Gastrocnemius medialis (tissue), 4 donors: Measurements from ENCODE around the gene PLGLB2. TPM values are rescaled to one million over a fixed set of nuclear protein-coding genes. Genes with fewer than 3 reads are reported as not detected.
"Not testable (repeated sequence)": the region's sequence is repeated elsewhere in the genome, so short reads cannot be mapped to it uniquely, and the experiment has no call there.

Experiments
- ATAC-seq, 2 donors: fragments of 150-250 bp; one replicate each; pipeline ENCODE4 v1.9.1; 2016
- DNase-seq, 2 donors: peaks; one replicate each; pipeline ENCODE4 v3.0.0-alpha.2; 2019
- H3K27ac ChIP-seq, 4 donors: fragments of 200-600 bp; sonication (generic); 1 replicate in 1 of 4; 2 replicates in 3 of 4; pipeline ENCODE4 v1.5.1; 2016 to 2018; ENCODE audit warnings: mild to moderate bottlenecking in 2 of 4, moderate library complexity in 1 of 4
- H3K27me3 ChIP-seq, 3 donors: fragments of 200-600 bp; sonication (generic) in 2 of 3; 1 replicate in 1 of 3; 2 replicates in 2 of 3; pipeline versions ENCODE4 v1.5.1 to v1.6.0; 2016 to 2019; ENCODE audit warnings: mild to moderate bottlenecking in 1 of 3, moderate library complexity in 1 of 3
- H3K36me3 ChIP-seq, 2 donors: fragments of 200-600 bp; sonication (generic) in 1 of 2; one replicate each; pipeline ENCODE4 v1.5.1; 2017 to 2018
- H3K4me1 ChIP-seq, 2 donors: fragments of 200-600 bp; sonication (generic) in 1 of 2; one replicate each; pipeline ENCODE4 v1.5.1; 2016 to 2017; ENCODE audit warnings: mild to moderate bottlenecking in 2 of 2
- H3K4me3 ChIP-seq, 4 donors: fragments of 200-600 bp; sonication (generic) in 3 of 4; 1 replicate in 1 of 4; 2 replicates in 3 of 4; pipeline ENCODE4 v1.5.1; 2016 to 2019; ENCODE audit warnings: mild to moderate bottlenecking in 2 of 4
- H3K9me3 ChIP-seq, 3 donors: fragments of 200-600 bp; sonication (generic) in 2 of 3; 1 replicate in 1 of 3; 2 replicates in 2 of 3; pipeline ENCODE4 v1.5.1; 2016 to 2019
- in situ Hi-C, 4 donors: fragments of 200-750 bp; cut with MboI; loops; one replicate each; pipeline versions ENCODE4 v1.15.0 to v1.8.0; 2017; ENCODE audit warnings: low sequenced_read_pairs in 4 of 4
- intact Hi-C: fragments of 100-400 bp; cut with DNase I; formaldehyde crosslinking; loops from one replicate; pipeline ENCODE4 v1.15.1; 2023; ENCODE audit warnings: low total_unique reads
- total RNA-seq, 4 donors: library from RNA; depleted of rRNA; stranded (reverse); fragments of >200 nt; gene quantifications; one replicate each; pipeline versions ENCODE4 v1.1.0 to v1.2.3, GENCODE V29; 2016

Gene PLGLB2
- 1 to 10 TPM in 3 of 4 donors, under 1 TPM in 1; 0.81 to 6.6 (median 2.6) TPM for total RNA-seq

DNA sequence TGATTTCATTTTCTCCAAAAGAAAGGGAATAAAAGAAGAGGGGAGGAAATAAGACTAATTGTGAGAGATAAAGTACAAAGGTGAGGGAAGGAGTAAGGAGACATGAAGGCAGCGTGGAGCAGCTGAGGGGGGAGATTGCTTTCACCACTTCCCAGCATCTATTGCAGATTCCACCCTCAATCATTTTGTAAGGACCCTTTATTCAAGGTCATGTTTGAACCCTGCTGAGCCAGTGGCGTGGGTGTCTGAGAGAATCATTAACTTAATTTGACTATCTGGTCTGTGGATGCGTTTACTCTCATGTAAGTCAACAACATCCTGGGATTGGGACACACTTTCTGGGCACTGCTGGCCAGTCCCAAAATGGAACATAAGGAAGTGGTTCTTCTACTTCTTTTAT is at the start of gene PLGLB2:
Gene PLGLB2, plus strand, starts transcription at position 297 of the 400 bp plus-strand sequence. Its CDS starts 67 bp downstream, at position 364.
- in situ Hi-C loops, H3K36me3 ChIP-seq, intact Hi-C loops, DNase-seq, H3K27me3 ChIP-seq, H3K9me3 ChIP-seq, ATAC-seq, H3K4me1 ChIP-seq, H3K27ac ChIP-seq, H3K4me3 ChIP-seq: not testable (repeated sequence)

DNA sequence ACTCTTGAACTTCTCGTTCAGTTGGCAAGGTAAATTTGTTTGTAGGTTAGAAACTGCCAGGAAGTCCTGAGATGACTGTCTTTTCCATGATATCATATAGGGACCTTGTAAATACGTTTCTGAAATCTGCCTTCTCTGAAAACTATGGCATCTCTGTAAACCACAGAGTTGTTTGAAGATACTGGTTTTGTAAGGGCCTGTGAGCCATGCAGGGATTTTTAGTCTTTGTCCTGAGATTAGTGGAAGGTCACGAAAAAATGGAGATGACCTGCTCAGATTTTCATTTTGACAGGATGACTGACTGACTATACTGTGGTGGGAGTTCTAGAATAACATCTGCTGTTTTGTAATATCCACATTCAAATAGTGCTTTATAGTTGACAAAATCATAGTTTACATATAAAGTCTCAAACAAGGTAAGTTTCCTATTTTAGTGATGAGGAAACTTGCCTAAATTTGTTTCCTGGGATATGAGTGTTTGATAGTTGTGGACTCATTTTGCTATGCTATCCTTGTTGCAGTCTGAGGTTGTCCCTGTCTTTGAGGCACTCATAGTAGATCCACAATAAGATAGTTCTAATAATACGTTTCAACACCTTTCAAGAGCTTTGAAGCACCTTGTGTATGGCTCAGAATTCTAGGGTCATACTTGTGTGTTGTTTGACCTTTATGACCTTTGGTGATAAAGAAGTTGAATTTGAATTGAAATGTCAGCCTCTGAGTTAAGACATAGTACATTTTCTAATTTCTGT is 43.1 kb upstream of the PLGLB2 start:
- DNase-seq, ATAC-seq, H3K27ac ChIP-seq, in situ Hi-C loops, intact Hi-C loops, H3K4me3 ChIP-seq, H3K36me3 ChIP-seq, H3K4me1 ChIP-seq, H3K9me3 ChIP-seq, H3K27me3 ChIP-seq: not testable (repeated sequence)

DNA sequence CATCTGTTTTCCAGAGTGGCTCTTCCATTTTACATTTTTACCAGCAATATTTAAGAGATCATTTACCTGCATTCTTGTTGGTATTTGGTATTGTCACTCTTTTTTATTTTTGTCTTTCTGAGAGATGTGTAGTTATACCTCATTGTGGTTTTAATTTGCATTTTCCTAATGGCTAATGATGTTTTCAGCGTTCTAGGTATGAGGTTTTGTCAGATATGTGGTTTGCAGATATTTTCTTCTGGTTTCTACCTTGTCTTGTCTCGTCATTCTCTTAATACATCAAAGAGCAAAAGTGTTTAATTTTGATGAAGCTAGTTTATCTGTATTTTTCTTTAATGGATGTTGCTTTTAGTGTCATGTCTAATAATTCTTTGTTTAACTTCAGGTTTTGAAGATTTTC is 39.5 kb upstream of the PLGLB2 start:
- H3K36me3 ChIP-seq, DNase-seq, in situ Hi-C loops, ATAC-seq, H3K27me3 ChIP-seq, H3K4me1 ChIP-seq, H3K4me3 ChIP-seq, H3K27ac ChIP-seq, H3K9me3 ChIP-seq, intact Hi-C loops: not testable (repeated sequence)

DNA sequence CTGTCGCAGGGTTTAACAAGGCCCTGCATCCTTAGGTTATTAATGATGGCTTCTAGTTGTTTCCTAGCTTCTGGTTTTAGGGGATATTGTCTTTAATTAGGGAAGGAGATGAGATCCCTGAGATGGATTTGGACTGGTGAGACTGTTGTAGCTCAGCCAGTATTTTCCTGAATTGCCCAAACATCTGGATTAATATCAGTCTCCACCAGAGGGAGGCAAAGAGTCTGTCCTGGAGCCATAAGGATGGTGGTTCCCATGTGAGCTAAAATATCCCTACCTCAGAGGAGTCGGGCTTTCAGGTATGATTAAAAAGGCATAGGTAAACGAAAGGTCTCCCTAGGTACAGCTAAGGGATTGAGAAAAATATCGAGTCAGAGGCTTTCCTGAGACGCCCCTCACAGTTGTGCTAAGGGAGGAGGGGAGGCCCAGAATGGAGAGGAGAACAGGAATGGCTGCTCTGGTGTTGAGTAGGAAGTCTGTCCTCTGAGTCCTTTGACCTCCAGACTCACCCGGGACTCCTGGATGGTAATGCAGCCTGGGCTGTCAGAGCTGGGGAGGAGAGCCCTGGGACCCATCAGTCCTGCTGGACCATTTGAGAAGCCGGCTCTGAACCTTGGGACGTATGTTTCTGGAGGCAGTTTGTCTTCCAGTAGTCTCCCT is 19.8 kb upstream of the PLGLB2 start:
- ATAC-seq = not testable (repeated sequence)

DNA sequence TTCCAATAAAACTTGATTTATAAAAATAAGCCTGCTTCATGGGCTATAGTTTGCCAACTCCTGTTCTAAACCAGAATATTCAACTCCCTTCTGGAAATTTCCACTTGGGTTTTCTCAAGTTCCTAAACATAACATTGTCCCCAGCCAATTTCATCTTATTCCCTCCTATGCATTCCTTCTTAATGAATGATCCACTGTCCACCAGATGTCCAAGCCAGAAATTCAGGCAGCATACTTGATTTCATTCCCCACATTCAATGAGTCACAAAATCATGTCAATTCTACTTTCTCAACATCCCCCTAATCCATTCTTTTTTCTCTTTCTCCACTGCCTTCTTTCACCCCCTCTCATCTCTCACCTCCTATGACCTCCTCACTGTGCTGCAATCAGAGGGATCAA is 7.0 kb upstream of the PLGLB2 start:
- H3K4me3 ChIP-seq, H3K27me3 ChIP-seq, DNase-seq, intact Hi-C loops, H3K27ac ChIP-seq, H3K4me1 ChIP-seq, in situ Hi-C loops, H3K36me3 ChIP-seq, H3K9me3 ChIP-seq, ATAC-seq: not testable (repeated sequence)

More for the DNA sequence above, 19.8 kb upstream of the PLGLB2 start:
- H3K4me1 ChIP-seq, H3K4me3 ChIP-seq, DNase-seq, H3K9me3 ChIP-seq, H3K27me3 ChIP-seq, in situ Hi-C loops, H3K36me3 ChIP-seq, intact Hi-C loops, H3K27ac ChIP-seq: not testable (repeated sequence)

DNA sequence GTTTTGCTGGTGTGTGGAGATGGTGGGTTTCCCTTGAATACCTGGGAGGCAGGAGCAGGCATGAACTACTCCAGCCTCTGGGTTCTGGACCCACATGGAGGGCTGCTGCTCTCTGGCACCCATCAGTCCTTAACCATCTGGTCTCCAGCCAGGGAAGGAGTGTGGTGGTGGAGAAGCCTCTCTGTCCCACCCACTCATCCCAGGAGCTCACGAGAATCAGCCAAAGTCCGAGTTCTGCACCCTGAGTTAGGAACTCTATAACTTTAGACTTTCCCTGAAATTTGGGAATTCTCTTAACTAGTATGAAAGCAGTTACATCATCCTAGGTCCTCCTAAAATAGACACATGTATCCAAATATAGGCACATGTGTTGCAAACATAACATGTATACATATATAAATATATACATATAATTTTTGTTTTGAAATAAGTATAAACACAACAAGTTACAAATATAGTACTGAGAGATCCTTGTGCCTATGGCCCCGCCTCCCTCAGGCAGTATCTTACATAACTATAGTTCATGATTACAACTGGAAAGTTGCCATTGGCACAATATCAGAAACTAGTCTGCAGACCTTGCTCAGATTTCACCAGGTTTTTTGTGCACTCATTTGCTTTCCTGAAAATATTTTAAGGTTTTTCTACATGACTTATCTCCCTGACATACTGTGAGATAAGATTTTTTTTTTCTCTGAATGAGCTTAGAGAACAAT is 5.3 kb upstream of the PLGLB2 start:
- DNase-seq, H3K36me3 ChIP-seq, H3K4me3 ChIP-seq, H3K27me3 ChIP-seq, H3K9me3 ChIP-seq, H3K4me1 ChIP-seq, H3K27ac ChIP-seq, intact Hi-C loops, in situ Hi-C loops, ATAC-seq: not testable (repeated sequence)

DNA sequence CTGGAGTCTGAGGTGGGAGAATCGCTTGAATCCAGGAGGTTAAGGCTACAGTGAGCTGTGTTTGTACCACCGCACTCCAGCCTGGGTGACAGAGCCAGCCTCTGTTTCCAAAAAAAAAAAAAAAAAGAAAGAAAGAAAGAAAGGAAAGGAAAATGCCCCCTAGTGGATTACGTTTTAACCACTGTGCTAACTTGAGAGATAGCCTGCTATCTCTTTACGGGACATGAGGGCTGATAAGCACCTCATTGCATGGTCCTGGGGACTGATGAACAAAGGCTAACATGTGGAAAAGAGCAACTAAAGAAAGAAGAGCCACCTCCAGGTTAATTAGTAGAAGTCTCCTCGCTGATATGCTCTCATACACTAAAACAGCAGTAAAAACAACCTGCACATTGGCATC is 4.2 kb upstream of the PLGLB2 start:
- H3K36me3 ChIP-seq, H3K27me3 ChIP-seq, intact Hi-C loops, in situ Hi-C loops, H3K4me1 ChIP-seq, H3K9me3 ChIP-seq, H3K27ac ChIP-seq, DNase-seq, H3K4me3 ChIP-seq: not testable (repeated sequence)
- ATAC-seq = peak in 1 of 2 donors; percentile 30

DNA sequence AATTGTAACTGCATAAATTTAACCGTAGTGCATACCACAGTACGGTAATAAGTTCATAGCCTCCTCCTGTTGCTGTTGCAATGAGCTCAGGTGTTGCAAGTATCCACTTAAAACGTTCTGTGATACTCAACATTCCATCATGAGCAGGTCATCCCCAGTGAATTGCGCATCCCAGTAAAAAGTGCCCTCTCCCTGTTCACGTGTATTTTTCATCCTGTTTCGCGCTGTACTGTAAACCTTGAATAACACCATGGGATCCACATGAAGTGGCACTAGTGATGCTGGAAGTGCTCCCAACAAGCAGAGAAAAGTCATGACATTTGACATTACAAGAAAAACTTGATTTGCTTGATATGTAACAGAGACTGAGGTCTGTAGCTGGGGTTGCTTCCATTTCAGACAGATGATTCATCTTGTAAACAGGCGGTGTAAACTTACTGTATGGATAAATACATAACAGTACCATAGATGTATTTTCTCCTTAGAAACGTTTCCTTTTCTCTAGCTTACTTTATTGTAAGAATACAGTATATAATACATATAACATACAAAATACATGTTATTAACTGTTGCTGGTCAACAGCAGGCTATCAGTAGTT is 2.4 kb upstream of the PLGLB2 start:
- H3K27ac ChIP-seq, ATAC-seq, H3K4me3 ChIP-seq, H3K27me3 ChIP-seq, H3K9me3 ChIP-seq, DNase-seq, H3K36me3 ChIP-seq, in situ Hi-C loops, H3K4me1 ChIP-seq, intact Hi-C loops: not testable (repeated sequence)

DNA sequence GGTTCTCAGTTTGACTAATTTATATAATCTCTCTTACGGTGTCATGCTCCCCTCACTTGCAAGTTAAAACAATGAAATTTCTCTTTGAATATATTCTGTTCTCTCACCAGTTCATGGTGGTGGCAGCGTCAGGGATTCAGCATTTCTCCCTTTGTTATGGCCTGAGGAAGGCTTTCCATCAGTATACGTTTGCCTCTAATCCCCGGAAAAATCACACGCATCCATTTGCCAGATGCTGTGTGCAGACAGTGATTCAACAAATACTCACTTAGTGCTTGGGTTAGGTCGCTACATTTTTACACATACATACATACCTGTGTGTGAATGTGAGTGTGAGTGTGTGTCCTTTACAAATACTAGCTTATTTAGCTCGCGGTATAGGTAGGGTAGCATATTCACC is 637 bp downstream of the PLGLB2 start:
- ATAC-seq, intact Hi-C loops: not testable (repeated sequence)

DNA sequence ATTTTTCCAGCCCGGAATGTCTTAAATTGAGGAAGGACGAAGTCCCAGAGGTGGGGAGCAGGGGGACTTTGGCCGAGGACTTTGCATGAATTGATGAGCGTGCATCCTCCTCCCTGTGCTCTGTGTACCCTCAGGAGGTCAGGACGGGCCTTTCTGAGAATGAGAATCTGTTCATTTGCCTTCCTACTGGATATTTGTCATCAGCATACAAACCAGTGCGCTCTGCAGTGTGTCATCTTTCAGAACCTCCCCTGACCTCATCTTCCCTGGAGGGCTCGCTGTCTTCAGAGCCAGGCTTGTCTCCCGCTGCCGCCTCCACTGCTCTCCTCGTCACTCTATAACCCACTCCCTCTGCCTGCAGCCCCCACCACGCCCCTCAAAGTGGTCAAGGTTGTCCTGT is 2.7 kb downstream of the PLGLB2 start:
- intact Hi-C loops, H3K36me3 ChIP-seq, H3K27me3 ChIP-seq, ATAC-seq, in situ Hi-C loops, H3K27ac ChIP-seq, DNase-seq, H3K4me1 ChIP-seq, H3K9me3 ChIP-seq, H3K4me3 ChIP-seq: not testable (repeated sequence)

More for the DNA sequence above, 637 bp downstream of the PLGLB2 start:
- H3K36me3 ChIP-seq, H3K27me3 ChIP-seq, H3K4me3 ChIP-seq, in situ Hi-C loops, H3K9me3 ChIP-seq, H3K27ac ChIP-seq, H3K4me1 ChIP-seq, DNase-seq: not testable (repeated sequence)

DNA sequence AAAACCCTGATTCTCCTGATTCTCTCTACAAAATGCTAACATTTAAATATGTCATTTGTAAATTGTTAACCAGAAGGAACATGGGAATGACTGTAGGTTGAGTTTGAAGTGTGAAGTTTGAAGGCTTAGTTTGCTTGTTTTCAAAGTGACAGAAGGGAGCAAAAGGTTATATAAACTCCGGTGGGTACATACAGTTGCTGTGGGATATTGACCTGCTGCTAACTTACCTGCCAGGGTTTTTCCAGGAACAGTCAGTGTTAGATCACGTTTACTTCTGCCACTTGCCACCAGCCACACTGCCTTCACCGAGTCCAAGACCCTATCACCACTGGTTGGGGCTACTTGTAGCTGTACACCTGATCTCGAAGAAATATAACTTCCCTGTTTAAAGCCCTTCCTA is 6.9 kb downstream of the PLGLB2 start:
- H3K4me3 ChIP-seq, ATAC-seq, H3K9me3 ChIP-seq, H3K4me1 ChIP-seq, intact Hi-C loops, H3K36me3 ChIP-seq, H3K27me3 ChIP-seq, in situ Hi-C loops, DNase-seq, H3K27ac ChIP-seq: not testable (repeated sequence)
